Fibroblast of the aortic adventitia (primary cell): ENCODE measurements around the gene ZNF609. TPM values are rescaled to one million over a fixed set of nuclear protein-coding genes. Genes with fewer than 3 reads are reported as not detected.
A peak's percentile ranks its signal among the peaks of the same experiment; 100 is the strongest.

Experiments
- DNase-seq: peaks from one replicate; pipeline ENCODE4 v3.0.0-alpha.2; 2010; ENCODE audit warnings: low read depth
- H3K4me3 ChIP-seq: 2 replicates; pipeline ENCODE4 v1.5.1; 2011; ENCODE audit warnings: low read depth, mild to moderate bottlenecking, control low read depth, low read length, moderate library complexity
- CTCF ChIP-seq: IDR thresholded peaks from 2 replicates; pipeline ENCODE4 v1.5.1; 2011; ENCODE audit warnings: mild to moderate bottlenecking, low read length, control low read depth, inconsistent platforms; ENCODE audit not compliant: insufficient read depth
- total RNA-seq: library from RNA; depleted of rRNA; stranded (reverse); fragments of >200 nt; gene quantifications from 2 replicates; pipeline ENCODE4 v1.2.3, GENCODE V29; 2012; ENCODE audit warnings: low replicate concordance

ZNF609 gene
- total RNA-seq, 1 donor = 19.3 TPM

DNA sequence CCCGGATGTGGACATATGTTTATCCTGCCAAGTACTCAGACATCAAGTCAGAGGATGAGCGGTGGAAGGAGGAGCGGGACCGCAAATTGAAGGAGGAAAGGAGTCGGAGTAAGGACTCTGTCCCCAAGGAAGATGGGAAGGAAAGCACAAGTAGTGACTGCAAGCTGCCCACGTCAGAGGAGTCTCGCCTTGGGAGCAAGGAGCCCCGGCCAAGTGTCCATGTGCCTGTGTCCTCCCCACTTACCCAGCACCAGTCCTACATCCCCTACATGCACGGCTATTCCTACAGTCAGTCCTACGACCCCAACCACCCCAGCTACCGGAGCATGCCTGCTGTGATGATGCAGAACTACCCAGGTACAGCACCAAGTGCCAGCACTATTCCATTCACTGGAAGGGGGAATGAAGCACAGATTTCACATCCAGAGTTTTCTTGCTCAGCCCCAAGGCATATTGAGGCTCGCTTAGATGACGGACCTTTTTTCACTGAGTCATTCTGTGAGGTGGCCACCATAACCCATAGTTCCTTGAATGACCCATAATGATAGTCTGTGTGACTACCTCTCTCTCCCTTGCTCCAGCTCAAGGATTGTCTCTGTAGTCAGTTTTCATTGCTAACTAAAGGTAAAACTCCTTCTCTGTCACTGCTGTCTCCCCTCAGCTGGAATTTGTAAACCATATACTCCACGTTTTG lies 217.9 kb downstream of the ZNF609 start:
- DNase-seq = no peak
- TF ChIP-seq CTCF = no peak
- no peak overlapping the region for H3K4me3 ChIP-seq

GRCh38 chr15:64680097-64680496 lies 219.7 kb downstream of the ZNF609 start:
- no peak for DNase-seq
- no peak overlapping the region for H3K4me3 ChIP-seq
- TF ChIP-seq CTCF = no peak

- H3K4me3 ChIP-seq = no peak overlapping the region
- peak; percentile 60 for DNase-seq
- TF ChIP-seq CTCF = peak; percentile 44
Measured at GRCh38 chr15:64681424-64682024, 221.1 kb downstream of the ZNF609 start.

DNA sequence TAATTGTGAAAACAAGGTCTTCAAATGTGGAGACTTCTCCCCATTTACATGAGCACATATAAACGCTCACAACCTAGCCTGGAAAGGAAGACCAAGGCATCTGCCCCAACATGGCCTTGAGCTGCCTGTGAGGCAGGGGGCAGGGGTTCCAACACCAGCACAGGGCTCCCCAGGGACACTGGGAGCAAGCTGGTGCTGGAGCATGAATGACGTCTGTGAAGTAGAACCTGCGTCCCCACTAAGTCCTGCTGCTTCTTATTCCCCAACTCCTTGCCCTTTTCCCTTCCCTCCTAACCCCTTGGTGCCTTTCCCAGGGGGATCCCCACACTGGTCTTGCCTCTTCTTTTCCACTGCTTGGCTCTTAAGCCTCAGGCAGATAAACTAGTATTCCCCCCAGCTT lies 221.9 kb downstream of the ZNF609 start:
- DNase-seq = no peak
- no peak for TF ChIP-seq CTCF
- H3K4me3 ChIP-seq = no peak overlapping the region

DNA sequence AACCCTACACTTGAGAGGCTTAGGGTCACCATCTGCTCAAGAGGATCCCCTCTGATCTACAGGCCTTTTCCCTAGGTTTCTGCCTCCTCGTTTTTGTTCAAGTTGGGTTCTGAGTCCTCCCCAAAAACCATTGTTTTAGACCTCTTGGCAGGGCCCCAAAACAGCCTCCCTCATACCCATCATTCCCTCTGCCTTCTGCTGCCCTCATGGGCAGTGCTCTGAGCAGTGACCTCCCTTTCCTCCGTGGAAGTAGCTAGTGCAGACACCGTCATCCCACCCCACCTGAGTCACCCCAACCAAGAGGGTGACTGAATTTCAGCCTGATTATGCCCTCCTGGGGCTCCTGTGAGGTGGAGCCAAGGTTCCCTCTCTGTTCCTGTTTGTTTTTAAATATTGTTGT lies 223.0 kb downstream of the ZNF609 start:
- no peak overlapping the region for H3K4me3 ChIP-seq
- DNase-seq = peak; percentile 40
- TF ChIP-seq CTCF = no peak

DNA sequence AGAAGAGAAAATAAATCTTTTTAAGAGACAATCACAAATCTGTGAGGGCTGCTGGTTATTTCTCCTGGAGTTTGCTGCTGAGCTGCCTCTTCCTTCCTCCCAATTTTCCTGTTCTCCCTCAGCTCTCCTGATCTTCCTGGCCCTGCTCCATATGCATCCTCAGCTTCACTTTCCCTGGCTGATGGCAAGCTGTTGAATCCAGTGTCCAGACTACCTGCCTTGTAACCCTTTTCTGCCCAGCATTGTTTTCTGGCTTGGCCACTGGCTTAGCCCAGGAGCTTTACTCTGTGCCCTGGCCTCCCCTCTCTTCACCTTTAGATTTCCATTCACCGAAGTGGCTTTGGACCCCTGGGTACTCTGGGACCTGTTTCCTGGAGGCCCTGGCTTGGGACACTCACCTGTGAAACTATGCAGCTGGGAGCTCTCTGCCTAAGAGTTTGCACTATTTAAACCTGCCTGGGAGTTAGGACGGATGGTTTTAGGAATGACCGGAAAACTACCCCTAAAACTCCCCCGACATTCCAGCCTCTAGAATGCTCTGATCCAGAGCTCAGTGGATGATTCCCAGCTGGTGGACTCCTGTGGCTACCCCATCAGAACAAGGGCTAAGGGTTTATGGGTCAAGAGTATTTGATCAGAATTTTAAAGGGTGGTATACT lies 225.0 kb downstream of the ZNF609 start:
- H3K4me3 ChIP-seq = no peak overlapping the region
- DNase-seq = no peak
- TF ChIP-seq CTCF = no peak
